Dendritic cell treated with granulocyte-macrophage colony-stimulating factor and Interleukin-4, amounts not matched to agents 40 ng/mL and 50 ng/mL, for 4 days (primary cell): ENCODE results near the gene GDPD3.
"Not testable (repeated sequence)": the region's sequence is repeated elsewhere in the genome, so short reads cannot be mapped to it uniquely, and the experiment has no call there.

Experiments used
- H3K27ac Mint-ChIP-seq: one replicate; pipeline ENCODE4 v1.8.0; 2022; ENCODE audit warnings: mild to moderate bottlenecking, mixed read lengths
- H3K27me3 Mint-ChIP-seq: one replicate; pipeline ENCODE4 v1.8.0; 2022; ENCODE audit warnings: mild to moderate bottlenecking, mixed read lengths
- H3K36me3 Mint-ChIP-seq: one replicate; pipeline ENCODE4 v1.8.0; 2022; ENCODE audit warnings: low read depth, mixed read lengths
- H3K4me1 Mint-ChIP-seq: one replicate; pipeline ENCODE4 v1.8.0; 2022; ENCODE audit warnings: low read depth, mixed read lengths
- H3K4me3 Mint-ChIP-seq: one replicate; pipeline ENCODE4 v1.8.0; 2022; ENCODE audit warnings: mild to moderate bottlenecking, moderate library complexity, mixed read lengths
- H3K9me3 Mint-ChIP-seq: one replicate; pipeline ENCODE4 v1.8.0; 2022; ENCODE audit warnings: mixed read lengths
- intact Hi-C: fragments of 100-400 bp; cut with micrococcal nuclease; formaldehyde crosslinking; loops from one replicate; pipeline ENCODE4 v1.15.0; 2022

The GDPD3 gene

DNA sequence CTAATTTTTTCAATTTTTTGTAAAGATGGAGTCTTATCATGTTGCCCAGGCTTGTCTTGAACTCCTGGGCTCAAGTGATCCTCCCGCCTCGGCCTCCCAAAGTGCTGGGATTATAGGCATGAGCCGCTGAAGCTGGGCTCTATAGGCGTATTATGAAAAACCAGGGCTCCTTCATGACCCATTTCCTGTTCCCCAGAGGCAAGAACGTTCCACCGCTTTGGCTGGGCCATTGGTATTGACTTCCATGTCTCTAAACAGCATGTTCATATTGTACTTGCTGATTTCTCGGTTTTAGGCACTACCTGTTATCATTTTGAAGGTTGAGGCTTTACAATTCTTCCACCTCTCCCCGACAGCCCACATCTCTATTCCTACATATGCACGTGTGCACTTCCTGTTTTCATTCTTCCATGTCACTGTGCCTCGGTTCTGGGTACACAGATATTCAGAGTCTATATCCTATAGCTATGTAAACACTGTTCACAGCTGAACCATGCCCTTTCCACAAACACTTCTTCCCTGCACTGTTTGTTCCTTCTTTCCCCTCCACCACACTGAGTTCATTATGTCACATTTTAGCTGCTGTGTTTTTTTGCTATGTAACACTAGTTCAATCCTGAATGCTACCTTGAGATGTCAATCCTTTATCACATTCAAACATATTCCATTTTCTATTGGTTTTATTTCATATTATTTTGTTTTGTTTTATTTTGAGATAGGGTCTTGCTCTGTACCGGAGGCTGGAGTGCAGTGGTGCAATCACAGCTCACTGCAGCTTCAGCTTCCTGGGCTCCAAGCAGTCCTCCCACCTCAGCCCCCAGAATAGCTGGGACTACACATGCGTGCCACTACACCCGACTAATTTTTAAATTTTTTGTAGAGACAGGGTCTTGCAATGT, 26.5 kb upstream of the GDPD3 start:
- no peak overlapping the region for H3K4me3 Mint-ChIP-seq
- no peaks in the 10 kb centered on the region for H3K9me3 Mint-ChIP-seq
- H3K27ac Mint-ChIP-seq: peak overlapping the region; percentile 8
- H3K36me3 Mint-ChIP-seq: no peaks in the 10 kb centered on the region
- H3K4me1 Mint-ChIP-seq: peaks cover 40% of the 10 kb centered on the region
- intact Hi-C loops: no loop called here
- H3K27me3 Mint-ChIP-seq: no peaks in the 10 kb centered on the region

DNA sequence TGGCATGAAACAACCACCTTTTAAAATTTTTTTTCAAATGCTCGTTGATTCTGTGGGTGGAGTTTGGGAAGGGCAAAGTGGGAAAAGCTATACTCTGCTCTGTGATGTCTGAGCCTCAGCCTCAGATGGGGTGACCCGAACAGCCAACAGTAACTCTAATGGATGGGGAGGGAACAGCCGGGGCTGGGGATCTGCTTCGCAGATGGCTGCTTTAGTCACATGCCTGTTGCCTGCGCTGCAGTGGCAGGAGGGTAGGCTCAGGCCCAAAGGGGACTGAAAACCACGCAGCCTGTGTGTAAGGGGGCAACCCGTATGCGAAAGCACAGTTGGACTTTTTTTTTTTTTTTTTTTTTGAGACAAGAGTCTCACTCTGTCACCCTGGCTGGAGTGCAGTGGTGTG, 24.6 kb upstream of the GDPD3 start:
- Mint-ChIP-seq H3K36me3 (no peaks in the 10 kb centered on the region), H3K27ac (no peak overlapping the region), H3K4me3 (no peak overlapping the region), H3K9me3 (no peaks in the 10 kb centered on the region), H3K27me3 (no peaks in the 10 kb centered on the region), H3K4me1 (peaks cover 34% of the 10 kb centered on the region)
- intact Hi-C loops: no loop called here

DNA sequence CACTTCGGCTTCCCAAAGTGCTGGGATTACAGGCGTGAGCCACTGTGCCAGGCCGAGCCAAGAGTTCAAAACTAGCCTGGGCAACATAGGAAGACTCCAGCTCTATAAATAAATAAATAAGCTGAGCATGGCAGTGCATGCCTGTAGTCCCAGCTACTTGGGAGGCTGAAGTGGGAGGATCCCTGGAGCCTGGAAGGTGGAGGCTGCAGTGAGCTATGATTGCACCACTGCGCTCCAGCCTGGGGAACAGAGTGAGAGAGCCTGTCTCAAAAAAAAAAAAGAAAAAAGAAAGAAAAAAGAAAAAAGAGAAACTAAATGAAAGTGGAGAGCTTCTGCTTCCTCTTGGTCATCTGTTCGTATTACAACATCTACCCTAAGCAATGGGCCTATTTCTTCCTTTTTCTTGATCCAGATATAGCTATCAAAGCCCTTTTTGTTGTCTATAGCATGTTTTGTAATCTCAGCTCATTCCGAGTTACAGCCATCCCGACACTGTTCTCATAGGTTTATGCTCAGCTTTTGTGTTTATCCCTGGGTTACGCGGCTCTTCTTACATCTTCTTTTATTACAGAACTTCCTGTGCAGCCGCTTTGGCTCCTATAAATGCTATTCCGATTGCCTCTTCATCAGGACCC, 23.8 kb upstream of the GDPD3 start:
- H3K9me3 Mint-ChIP-seq: no peaks in the 10 kb centered on the region
- intact Hi-C loops: no loop called here
- peak overlapping the region; percentile 39 for H3K4me3 Mint-ChIP-seq
- peak overlapping the region; percentile 73 for H3K27ac Mint-ChIP-seq
- no peaks in the 10 kb centered on the region for H3K36me3 Mint-ChIP-seq
- H3K27me3 Mint-ChIP-seq: no peaks in the 10 kb centered on the region
- H3K4me1 Mint-ChIP-seq: peaks cover 41% of the 10 kb centered on the region

DNA sequence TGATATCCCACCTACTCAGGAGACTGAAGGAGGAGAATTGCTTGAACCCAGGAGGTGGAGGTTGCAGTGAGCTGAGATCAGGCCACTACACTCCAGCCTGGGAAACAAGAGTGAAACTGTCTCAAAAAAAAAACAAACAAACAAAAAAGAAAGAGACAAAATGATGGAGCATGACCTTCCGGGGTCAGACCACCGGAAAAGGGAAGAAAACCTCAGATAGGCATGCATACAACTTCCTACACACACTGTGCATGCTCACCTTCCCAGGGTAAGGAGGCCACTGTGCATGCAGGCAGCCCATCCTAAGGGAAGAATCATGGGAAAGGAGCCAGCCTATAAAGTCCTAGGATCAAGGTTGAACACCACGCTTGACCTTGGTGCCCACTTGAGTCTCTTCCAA, 19.3 kb upstream of the GDPD3 start:
- intact Hi-C loops: no loop called here
- Mint-ChIP-seq H3K36me3 (no peaks in the 10 kb centered on the region), H3K27ac (no peak overlapping the region), H3K27me3 (no peaks in the 10 kb centered on the region), H3K9me3 (no peaks in the 10 kb centered on the region), H3K4me1 (peaks cover 17% of the 10 kb centered on the region), H3K4me3 (no peak overlapping the region)

DNA sequence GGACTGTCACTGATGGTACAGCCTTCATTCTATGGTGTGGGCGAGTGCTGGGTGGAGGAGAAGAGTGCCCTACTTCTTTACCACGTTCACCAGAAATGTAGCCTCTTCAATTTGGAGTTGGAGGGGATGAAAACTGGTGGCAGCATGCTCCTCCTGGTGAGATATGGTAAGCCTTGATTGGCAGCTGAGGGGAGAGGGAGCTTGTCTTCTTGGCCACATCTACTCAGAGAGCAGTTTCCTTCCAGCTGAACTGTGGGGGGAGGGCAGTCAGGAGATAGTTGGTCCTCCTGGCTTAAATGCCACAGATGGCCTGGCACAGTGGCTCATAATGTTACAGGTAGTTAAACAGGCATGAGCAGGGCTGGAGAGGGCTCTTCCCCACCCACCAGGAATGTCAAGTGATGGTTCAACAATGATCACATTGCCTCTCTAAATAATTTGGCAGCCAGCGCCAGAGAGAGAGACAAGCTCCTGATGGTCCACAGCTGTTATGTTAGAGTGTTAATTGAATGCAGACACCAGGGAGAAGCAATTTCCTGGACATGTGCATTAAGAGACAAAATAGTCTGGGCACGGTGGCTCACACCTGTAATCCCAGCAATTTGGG, 18.6 kb upstream of the GDPD3 start:
- Mint-ChIP-seq H3K27ac (no peak overlapping the region), H3K4me1 (peaks cover 11% of the 10 kb centered on the region), H3K27me3 (no peaks in the 10 kb centered on the region)

DNA sequence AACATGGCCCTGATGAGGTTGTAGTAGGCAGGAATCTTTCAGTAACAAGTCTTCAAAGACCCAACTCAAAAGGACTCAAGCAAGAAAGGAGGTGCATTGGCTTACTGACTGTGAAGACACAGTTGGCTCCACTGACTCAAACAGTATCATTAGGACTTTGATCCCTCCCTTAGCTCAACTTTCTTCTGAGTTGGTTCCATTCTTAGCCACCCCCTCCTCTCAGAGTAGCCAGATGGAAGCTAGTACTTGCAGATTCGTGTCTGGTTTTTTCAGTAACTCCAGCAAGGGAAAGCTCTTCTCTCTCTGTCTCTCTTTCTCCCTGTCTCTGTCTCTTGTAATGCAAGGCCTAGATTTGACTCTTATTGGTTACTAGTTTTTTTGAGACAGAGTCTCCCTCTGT, 14.7 kb upstream of the GDPD3 start:
- H3K36me3 Mint-ChIP-seq: no peaks in the 10 kb centered on the region
- no peaks in the 10 kb centered on the region for H3K9me3 Mint-ChIP-seq
- intact Hi-C loops: no loop called here
- peaks cover 16% of the 10 kb centered on the region for H3K4me1 Mint-ChIP-seq
- H3K27ac Mint-ChIP-seq: no peak overlapping the region
- H3K4me3 Mint-ChIP-seq: no peak overlapping the region
- no peaks in the 10 kb centered on the region for H3K27me3 Mint-ChIP-seq

More for the DNA sequence above, 18.6 kb upstream of the GDPD3 start:
- Mint-ChIP-seq H3K9me3 (no peaks in the 10 kb centered on the region), H3K36me3 (no peaks in the 10 kb centered on the region), H3K4me3 (no peak overlapping the region)
- intact Hi-C loops: no loop called here

DNA sequence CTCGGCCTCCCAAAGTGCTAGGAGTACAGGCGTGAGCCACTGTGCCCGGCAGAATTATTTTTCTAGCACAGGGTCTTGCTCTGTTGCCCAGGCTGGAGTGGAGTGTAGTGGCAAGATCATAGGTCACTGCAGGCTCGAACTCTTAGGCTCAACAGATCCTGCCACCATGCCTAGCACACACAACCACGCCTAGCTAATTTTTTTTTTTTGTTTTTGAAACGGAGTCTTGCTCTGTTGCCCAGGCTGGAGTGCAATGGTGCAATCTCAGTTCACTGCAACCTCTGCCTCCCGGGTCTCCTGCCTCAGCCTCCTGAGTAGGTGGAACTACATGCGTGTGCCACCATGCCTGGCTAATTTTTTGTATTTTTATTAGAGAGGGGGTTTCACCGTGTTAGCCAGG, 12.4 kb upstream of the GDPD3 start:
- not testable (repeated sequence) for H3K9me3 Mint-ChIP-seq
- H3K4me1 Mint-ChIP-seq: peaks cover 25% of the 10 kb centered on the region

DNA sequence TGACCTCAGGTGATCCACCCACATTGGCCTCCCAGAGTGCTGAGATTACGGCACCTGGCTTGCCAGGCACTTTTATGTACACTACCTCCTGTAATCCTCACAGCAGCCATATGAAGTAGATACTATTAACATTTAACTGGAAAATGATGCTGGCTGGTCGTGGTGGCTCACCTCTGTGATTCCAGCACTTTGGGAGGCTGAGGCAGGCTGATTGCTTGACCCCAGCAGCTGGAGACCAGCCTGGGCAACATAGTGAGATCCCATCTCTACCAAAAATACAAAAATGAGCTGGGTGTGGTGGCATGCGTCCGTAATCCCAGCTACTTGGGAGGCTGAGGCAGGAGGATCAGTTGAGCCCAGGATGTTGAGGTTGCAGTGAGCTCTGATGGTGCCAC, 11.6 kb upstream of the GDPD3 start:
- no peak overlapping the region for H3K27ac Mint-ChIP-seq
- H3K9me3 Mint-ChIP-seq: no peaks in the 10 kb centered on the region
- intact Hi-C loops: no loop called here
- H3K27me3 Mint-ChIP-seq: no peaks in the 10 kb centered on the region
- no peak overlapping the region for H3K4me3 Mint-ChIP-seq
- peaks cover 31% of the 10 kb centered on the region for H3K4me1 Mint-ChIP-seq
- H3K36me3 Mint-ChIP-seq: peaks cover 13% of the 10 kb centered on the region

More for the DNA sequence above, 12.4 kb upstream of the GDPD3 start:
- intact Hi-C loops, H3K27me3 Mint-ChIP-seq, H3K4me3 Mint-ChIP-seq, H3K27ac Mint-ChIP-seq, H3K36me3 Mint-ChIP-seq: not testable (repeated sequence)

DNA sequence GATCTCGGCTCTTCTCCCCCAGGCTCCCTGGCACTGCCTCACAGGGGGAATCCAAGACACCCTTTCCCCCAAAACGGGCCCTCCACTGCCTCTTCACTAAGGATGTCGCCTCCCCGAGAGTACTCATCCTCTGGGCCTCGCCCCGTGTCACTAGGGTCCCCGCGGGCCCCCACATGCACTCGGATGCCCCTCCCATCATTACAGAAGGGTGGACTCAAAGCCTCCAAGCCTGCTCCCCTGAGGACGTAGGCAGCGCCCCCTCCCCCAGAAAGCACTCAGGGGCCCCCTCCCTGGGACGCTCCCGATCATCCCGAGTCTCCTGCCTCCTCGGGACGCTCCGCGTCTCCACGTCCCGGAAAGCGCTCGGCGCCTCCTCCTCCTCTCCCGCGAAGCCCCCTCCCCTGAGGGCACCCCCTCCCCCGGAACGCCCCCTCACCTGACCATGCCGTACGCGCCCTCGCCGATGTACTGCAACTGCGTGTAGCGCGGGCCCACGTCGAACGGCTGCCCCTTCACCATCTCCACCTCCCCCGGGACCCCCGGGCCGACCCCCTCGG, 9.3 kb upstream of the GDPD3 start:
- Mint-ChIP-seq H3K4me1 (peaks cover 31% of the 10 kb centered on the region), H3K27me3 (no peaks in the 10 kb centered on the region), H3K36me3 (peaks cover 33% of the 10 kb centered on the region), H3K9me3 (no peaks in the 10 kb centered on the region), H3K4me3 (peak overlapping the region; percentile 84), H3K27ac (peak overlapping the region; percentile 89)
- intact Hi-C loops: no loop called here

DNA sequence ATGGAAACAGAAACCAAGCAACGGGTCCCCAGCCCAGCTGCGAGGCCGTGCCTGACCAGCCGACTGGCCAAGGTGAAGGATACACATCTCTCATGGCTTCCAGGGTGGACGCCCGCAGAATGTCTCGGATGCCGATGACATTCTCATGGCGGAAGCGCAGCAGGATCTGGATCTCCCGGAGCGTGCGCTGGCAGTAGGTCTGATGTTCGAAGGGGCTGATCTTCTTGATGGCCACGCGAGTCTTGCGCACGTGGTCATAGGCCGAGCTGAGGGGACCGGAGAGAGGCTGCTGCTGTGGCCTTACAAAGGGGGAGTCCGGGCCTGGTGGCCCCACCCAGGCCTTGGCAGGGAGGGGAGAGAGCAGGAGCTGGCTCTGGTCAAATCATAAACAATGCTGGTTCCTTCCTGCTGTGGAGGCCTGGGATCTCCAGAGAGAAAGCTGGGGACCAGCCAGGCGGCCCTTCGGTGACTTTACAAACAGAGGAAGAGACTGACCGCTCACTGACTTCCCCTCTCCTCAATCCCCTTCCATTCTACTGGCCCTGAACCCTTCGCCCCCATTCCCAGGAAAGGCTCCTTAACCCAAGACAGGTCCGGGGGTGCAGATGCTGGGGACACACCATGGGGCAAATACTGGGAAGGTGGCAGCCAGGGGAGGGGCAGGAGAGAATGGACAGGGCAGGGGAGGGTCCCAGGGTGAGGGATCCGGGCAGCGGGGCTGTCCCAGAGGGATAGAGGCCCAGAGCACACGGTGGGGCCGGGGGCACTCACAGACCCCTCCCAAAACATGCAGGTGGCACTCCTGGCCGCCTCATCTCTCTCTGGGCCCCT, 8.6 kb upstream of the GDPD3 start:
- Mint-ChIP-seq H3K9me3 (no peaks in the 10 kb centered on the region), H3K4me3 (peak overlapping the region; percentile 84), H3K4me1 (peaks cover 31% of the 10 kb centered on the region), H3K27ac (peak overlapping the region; percentile 89), H3K27me3 (no peaks in the 10 kb centered on the region), H3K36me3 (peaks cover 40% of the 10 kb centered on the region)
- intact Hi-C loops: no loop called here

DNA sequence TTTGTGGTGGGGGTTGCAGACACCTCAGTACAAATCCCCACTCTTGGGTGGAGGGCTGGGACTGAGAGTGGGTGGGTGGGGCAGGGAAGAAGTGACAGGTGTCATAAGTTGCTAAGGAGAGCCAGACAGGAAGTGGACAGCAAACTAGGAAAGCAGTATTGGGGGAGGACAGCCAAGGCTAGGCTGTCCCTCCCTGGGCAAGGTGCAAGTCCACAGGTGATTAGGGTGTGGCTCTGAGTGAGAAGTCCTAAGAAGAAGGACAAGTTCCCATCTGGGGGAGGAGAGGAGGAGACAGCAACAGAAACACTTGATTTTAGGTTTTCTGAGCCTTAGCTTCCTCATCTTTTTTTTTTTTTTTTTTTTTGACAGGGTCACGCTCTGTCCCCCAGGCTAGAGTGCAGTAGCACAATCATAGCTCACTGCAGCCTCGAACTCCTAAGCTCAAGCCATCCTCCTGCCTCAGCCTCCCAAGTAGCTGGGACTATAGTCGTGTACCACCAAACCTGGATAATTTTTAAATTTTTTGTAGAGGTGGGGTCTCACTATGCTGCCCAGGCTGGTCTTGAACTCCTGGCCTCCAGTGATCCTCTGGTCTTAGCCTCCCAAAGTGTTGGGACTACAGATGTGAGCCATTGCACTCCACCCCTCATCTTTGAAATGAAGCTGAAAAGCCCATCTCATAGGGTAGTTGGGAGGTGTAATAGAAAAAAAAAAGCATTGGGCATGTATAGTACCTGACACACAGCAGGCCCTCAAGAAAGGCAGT, 7.2 kb upstream of the GDPD3 start:
- H3K27ac Mint-ChIP-seq: no peak overlapping the region
- H3K27me3 Mint-ChIP-seq: no peaks in the 10 kb centered on the region
- no peak overlapping the region for H3K4me3 Mint-ChIP-seq
- peaks cover 31% of the 10 kb centered on the region for H3K4me1 Mint-ChIP-seq
- no peaks in the 10 kb centered on the region for H3K9me3 Mint-ChIP-seq
- peaks cover 54% of the 10 kb centered on the region for H3K36me3 Mint-ChIP-seq
- intact Hi-C loops: no loop called here

DNA sequence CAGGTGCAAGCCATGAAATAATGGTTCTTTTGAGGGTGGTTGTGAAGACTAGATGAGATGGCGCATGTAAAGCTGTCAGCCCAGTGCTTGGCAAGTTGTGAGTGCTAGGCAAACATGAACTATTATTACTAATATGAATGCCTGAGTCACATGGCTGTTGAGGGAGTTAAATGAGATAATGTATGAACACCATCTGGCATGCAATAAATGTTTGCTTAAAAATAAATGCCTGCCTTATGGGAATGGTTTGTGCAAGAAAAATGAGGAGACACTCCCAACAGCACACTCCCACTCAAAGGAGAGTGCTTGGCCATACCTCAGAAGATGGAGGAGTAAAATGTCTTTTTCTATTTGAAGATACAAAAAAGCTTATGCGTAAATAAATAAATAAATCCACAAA, 6.1 kb upstream of the GDPD3 start:
- Mint-ChIP-seq H3K9me3 (no peaks in the 10 kb centered on the region), H3K27me3 (no peaks in the 10 kb centered on the region), H3K27ac (no peak overlapping the region), H3K4me3 (no peak overlapping the region), H3K36me3 (peaks cover 65% of the 10 kb centered on the region), H3K4me1 (peaks cover 29% of the 10 kb centered on the region)
- intact Hi-C loops: no loop called here

DNA sequence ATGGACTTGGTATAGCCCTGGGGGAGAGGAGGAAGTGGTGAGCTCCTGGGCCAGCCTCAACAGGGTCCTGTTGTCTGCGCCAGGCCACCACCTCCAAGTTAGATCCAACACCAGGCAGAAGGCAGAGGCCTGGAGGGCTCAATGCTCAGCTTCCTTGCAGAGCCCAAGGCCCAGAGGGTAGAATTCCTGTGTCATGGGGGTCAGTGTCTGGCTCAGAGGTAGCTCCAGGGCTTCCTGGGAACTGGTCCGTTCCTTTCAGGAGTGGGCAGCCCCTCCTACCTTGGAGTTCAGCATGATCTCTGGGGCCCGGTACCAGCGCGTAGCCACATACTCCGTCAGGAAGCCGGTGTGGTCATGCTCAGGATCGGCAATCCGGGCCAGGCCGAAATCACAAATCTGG, 4.4 kb upstream of the GDPD3 start:
- Mint-ChIP-seq H3K27me3 (no peaks in the 10 kb centered on the region), H3K36me3 (peaks cover 82% of the 10 kb centered on the region), H3K9me3 (no peaks in the 10 kb centered on the region), H3K27ac (no peak overlapping the region), H3K4me1 (peaks cover 21% of the 10 kb centered on the region), H3K4me3 (no peak overlapping the region)
- intact Hi-C loops: no loop called here
